ENCODE results near the gene ZXDC. TPM values are rescaled to one million over a fixed set of nuclear protein-coding genes. Genes with fewer than 3 reads are reported as not detected.

The ZXDC gene
- total and polyA plus RNA-seq, 2 donors (not counting 1 experiment from before 2014, with no cell fraction given): 38.9 to 70.9 TPM

- no peaks in the 10 kb centered on the region for H3K9me3 Mint-ChIP-seq (ENCODE audit: insufficient read depth)
These were observed 83.4 kb downstream of the ZXDC start for GRCh38 chr3:126392246-126392645.

GRCh38 chr3:126391631-126392030, 84.1 kb downstream of the ZXDC start:
- no peaks in the 10 kb centered on the region for H3K36me3 ChIP-seq (replicated peaks in 1 of 2; ENCODE audit: control extremely low read depth in 1 of 2, control insufficient read depth in 1 of 2, extremely low read depth in 1 of 2, insufficient read depth in 2 of 2, low read length in 1 of 2)
- Mint-ChIP-seq H3K9me3 (ENCODE audit: insufficient read depth) (no peaks in the 10 kb centered on the region), H3K4me1 (peaks cover 23% of the 10 kb centered on the region), H3K4me3 (no peak overlapping the region), H3K27me3 (peaks cover 61% of the 10 kb centered on the region), H3K27ac (no peak overlapping the region)
- POLR2A ChIA-PET: no interaction called here
- H3K9ac ChIP-seq (ENCODE audit: low read length): no peak overlapping the region
- no peak for ATAC-seq (ENCODE audit: low read depth)
- TF ChIP-seq CTCF (IDR thresholded peaks at IDR 0.05) (no peak), EZH2 (IDR thresholded peaks at IDR 0.05; ENCODE audit: borderline replicate concordance, insufficient read depth, low read depth, low read length, poor library complexity, severe bottlenecking) (no peak)
- peaks cover 0 to under 1% (median 0%) of the 10 kb centered on the region in 3 donors for H3K9me3 ChIP-seq (ENCODE audit: control extremely low read depth in 1 of 3, control insufficient read depth in 2 of 3, insufficient read depth in 1 of 3, low read length in 2 of 3)
- CTCF ChIA-PET: interaction anchor here (0.7 kb wide), 1 partner anchor 106 kb away, joined by 3 read pairs; no protein-coding TSS in a partner anchor
- no peak overlapping the region for H3K4me3 ChIP-seq (ENCODE audit: control extremely low read depth in 1 of 5, extremely low read depth in 1 of 5, insufficient read depth in 1 of 5, low read depth in 2 of 5, low read length in 4 of 5)
- H3K79me2 ChIP-seq (ENCODE audit: control insufficient read depth, insufficient read depth, low read length): no peaks in the 10 kb centered on the region
- H2AFZ ChIP-seq (ENCODE audit: insufficient read depth, low read depth, low read length, poor library complexity, severe bottlenecking): no peak overlapping the region
- H3K27ac ChIP-seq (ENCODE audit: low read length in 2 of 2): no peak overlapping the region
- no peak for DNase-seq
- WGBS (ENCODE audit: insufficient coverage): 86% methylated on average over 1 of the region's 1 CpG
- H3K27me3 ChIP-seq (replicated peaks in 1 of 4; ENCODE audit: control extremely low read depth in 1 of 4, control insufficient read depth in 3 of 4, insufficient read depth in 4 of 4, low read length in 3 of 4): peaks cover 0 to 33% (median 7%) of the 10 kb centered on the region in 4 experiments
- peaks cover 8 to 17% of the 10 kb centered on the region in 2 donors for H3K4me1 ChIP-seq (ENCODE audit: control insufficient read depth in 2 of 2, insufficient read depth in 2 of 2, low read length in 2 of 2)
- no peak overlapping the region for H3K4me2 ChIP-seq (replicated peaks; ENCODE audit: low read depth, low read length, poor library complexity, severe bottlenecking)
- intact Hi-C loops (cut with micrococcal nuclease): no loop called here
- no peaks in the 10 kb centered on the region for H4K20me1 ChIP-seq (ENCODE audit: control insufficient read depth, insufficient read depth, low read length, poor library complexity, severe bottlenecking)

More at GRCh38 chr3:126392246-126392645, 83.4 kb downstream of the ZXDC start:
- ATAC-seq (ENCODE audit: low read depth) (no peak), DNase-seq (no peak)
- Histone ChIP-seq H3K36me3 (replicated peaks in 1 of 2; ENCODE audit: control extremely low read depth in 1 of 2, control insufficient read depth in 1 of 2, extremely low read depth in 1 of 2, insufficient read depth in 2 of 2, low read length in 1 of 2) (no peaks in the 10 kb centered on the region), H2AFZ (ENCODE audit: insufficient read depth, low read depth, low read length, poor library complexity, severe bottlenecking) (no peak overlapping the region), H3K4me3 (ENCODE audit: control extremely low read depth in 1 of 5, extremely low read depth in 1 of 5, insufficient read depth in 1 of 5, low read depth in 2 of 5, low read length in 4 of 5) (no peak overlapping the region), H4K20me1 (ENCODE audit: control insufficient read depth, insufficient read depth, low read length, poor library complexity, severe bottlenecking) (no peaks in the 10 kb centered on the region), H3K9ac (ENCODE audit: low read length) (no peak overlapping the region), H3K27me3 (replicated peaks in 1 of 4; ENCODE audit: control extremely low read depth in 1 of 4, control insufficient read depth in 3 of 4, insufficient read depth in 4 of 4, low read length in 3 of 4) (peaks cover 0 to 33% (median 7%) of the 10 kb centered on the region in 4 experiments), H3K79me2 (ENCODE audit: control insufficient read depth, insufficient read depth, low read length) (no peaks in the 10 kb centered on the region), H3K27ac (ENCODE audit: low read length in 2 of 2) (no peak overlapping the region), H3K4me1 (ENCODE audit: control insufficient read depth in 2 of 2, insufficient read depth in 2 of 2, low read length in 2 of 2) (peaks cover 8 to 17% of the 10 kb centered on the region in 2 donors), H3K4me2 (replicated peaks; ENCODE audit: low read depth, low read length, poor library complexity, severe bottlenecking) (no peak overlapping the region), H3K9me3 (ENCODE audit: control extremely low read depth in 1 of 3, control insufficient read depth in 2 of 3, insufficient read depth in 1 of 3, low read length in 2 of 3) (peaks cover 0 to 3% (median 0%) of the 10 kb centered on the region in 3 donors)
- Mint-ChIP-seq H3K4me3 (no peak overlapping the region), H3K4me1 (peaks cover 23% of the 10 kb centered on the region), H3K27me3 (peaks cover 61% of the 10 kb centered on the region), H3K27ac (no peak overlapping the region)
- CTCF ChIA-PET: no interaction called here
- TF ChIP-seq CTCF (IDR thresholded peaks at IDR 0.05) (no peak), EZH2 (IDR thresholded peaks at IDR 0.05; ENCODE audit: borderline replicate concordance, insufficient read depth, low read depth, low read length, poor library complexity, severe bottlenecking) (no peak)
- POLR2A ChIA-PET: no interaction called here
- WGBS (ENCODE audit: insufficient coverage): 90% methylated on average over 9 of the region's 12 CpGs
- intact Hi-C loops (cut with micrococcal nuclease): no loop called here
